Dermis blood vessel endothelial cell (primary cell): Measurements from ENCODE around the gene PLA2G12A. TPM values are rescaled to one million over a fixed set of nuclear protein-coding genes. Genes with fewer than 3 reads are reported as not detected.

Experiments
- DNase-seq: peaks from one replicate; pipeline ENCODE4 v3.0.0; 2010
- total RNA-seq: library from RNA; depleted of rRNA; stranded (reverse); fragments of >200 nt; gene quantifications from 2 replicates; pipeline ENCODE4 v1.2.3, GENCODE V29; 2014

PLA2G12A gene
- total RNA-seq, 1 donor from 2014 or later, result 49.2 TPM

DNA sequence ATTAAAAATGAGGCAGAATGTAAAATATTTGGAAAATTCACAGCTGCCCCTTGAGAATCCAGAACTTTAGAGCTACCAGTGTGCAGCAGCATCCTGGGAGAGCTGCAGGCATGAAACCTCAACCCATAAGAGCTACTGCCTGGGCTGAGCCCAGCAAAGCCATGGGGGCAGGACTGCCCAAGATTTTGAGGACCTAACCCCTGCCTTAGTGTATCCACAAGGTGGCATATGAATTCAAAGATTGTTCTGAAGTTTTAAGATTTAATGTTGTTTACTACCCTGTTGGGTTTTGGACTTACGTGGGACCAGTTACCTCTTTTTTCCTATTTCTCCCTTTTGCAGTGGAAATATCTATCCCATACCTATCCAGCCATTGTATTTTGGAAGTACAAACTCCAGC is 53.0 kb downstream of the PLA2G12A start:
- DNase-seq, result peak; percentile 4

DNA sequence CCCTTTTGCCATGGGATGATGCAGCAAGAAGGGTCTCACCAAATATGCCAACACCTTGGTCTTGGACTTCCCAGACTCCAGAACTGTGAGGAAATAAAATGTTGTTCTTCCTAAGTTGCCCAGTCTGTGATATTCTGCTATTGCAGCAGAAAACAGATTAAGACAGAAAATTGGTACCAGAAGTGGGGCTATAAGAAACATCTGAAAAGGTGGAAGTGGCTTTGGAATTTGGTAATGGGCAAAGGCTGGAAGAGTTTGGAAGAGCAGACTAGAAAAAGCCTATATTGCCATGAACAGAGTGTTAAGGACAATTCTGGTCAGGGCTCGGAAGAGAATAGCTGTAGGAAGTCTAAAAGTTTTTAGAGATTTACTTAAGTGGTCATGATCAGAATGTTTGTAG is 54.0 kb downstream of the PLA2G12A start:
- DNase-seq, result no peak

DNA sequence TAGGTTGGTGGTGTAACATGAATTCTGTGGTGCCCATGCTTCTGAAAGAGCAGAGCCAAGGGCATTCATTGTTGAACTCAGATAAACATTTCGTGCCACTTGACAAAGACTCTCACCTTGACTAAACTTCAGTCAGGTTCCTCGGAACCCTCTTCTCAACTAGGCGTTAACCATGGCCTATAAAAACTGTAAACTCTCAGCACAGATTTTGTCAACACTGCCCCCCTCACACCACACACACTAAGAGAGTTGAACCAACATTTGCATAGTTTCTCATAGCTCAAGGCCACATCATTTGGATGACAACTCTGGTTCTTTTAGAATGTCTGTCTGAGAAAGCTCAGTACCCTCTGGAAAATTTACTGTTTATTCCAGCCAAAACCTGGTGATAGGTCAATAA is 54.7 kb downstream of the PLA2G12A start:
- no peak for DNase-seq

DNA sequence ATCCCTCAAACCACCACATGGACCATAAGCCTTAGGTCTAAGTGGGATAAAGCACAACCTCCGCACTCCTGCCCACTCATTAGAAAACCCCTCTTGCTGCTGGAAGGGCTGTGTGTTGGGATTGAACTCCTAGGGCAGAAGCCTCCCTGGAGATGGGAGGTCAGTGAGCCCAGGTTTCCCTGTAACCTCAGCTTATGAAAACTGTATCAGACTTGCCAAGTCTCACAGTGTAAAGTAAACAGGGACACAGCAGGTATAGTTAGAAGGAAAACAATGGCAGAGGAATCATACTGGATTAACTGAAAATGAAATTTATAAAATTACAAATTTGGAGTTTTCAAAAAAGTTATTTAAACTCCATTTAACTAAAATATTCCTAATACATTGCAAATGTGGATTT is 56.6 kb downstream of the PLA2G12A start:
- no peak for DNase-seq

DNA sequence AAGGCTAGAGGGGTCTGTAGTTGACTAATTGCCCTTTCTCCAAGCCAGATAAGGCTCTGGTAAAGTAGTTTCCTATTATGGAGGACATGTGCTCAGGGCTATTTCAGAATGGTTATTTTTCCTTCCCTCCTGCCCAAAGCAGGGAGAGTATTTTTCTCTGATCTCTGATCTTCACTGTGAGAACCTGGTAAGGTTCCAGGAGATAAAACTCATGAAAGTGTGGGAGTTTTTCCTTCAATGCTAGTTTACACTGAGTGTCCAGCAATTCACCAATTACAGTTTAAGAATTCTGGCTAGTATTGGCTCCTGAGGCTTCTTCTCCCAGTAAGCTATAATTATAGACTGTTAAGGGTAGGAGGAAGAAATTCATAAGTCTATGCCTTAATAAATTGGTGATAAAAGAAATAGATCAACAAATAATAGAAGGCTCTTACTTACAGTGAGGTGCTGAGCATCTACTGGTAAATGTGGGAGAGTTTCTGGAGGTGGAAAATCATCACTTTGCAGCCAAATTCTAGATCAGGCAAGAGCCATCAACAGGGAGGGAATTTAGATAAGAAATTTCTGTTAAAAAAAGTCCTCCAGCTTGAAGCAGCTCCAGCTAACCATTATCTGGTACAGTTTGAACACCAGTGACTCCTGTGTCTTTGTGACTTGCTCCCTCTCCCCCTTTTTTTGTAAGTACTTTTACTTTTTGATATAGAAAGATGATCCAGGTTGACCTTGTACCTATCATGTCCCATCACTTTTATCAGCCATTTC is 57.5 kb downstream of the PLA2G12A start:
- DNase-seq, result no peak

DNA sequence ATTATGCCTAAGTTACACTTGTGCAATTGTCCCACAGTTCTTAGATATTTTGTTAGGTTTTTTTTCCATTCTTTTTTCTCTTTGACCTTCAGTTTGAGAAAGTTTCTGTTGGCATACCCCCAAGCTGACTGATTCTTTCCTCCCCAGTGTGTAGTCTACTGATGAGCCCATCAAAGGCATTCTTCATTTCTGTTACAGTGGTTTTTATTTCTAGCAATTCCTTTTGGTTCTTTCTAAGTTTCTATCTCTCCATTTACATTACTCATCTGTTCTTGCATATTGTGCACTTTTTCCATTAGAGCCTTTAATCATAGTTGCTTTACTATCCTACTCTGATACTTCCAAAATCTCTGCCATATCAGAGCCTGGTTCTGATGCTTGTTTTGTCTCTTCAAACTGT is 58.5 kb downstream of the PLA2G12A start:
- no peak for DNase-seq

DNA sequence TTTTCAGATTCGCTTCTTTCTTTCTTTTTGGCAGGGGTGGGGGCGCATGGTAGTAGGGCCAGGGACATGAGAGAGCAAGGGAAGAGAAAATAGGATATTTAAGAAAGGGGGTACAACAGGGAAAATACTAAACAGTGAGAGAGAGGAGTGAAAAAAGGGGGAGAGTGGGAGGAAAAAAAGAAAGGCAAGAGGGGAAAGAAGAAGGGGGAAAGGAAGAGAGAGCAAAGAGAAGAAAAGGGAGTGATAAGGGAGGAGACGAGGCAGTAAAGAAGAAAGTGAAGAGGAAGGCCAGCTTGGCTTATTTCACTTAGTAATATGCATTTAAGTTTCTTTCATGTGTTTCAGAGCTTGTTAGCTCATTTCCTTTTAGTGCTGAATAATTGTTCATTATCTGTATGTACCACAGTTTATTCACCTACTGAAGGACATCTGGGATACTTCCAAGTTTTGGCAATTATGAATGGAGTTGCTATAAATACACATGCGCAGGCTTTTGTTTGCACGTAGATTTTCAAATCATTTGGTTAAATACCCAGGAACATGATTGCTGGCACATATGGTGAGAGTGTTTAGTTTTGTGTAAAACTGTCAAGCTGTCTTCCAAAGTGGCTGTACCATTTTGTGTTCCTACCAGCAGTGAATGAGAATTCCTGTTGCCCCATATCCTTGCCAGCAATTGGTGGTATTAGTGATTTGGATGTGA is 63.9 kb downstream of the PLA2G12A start:
- peak; percentile 61 for DNase-seq

DNA sequence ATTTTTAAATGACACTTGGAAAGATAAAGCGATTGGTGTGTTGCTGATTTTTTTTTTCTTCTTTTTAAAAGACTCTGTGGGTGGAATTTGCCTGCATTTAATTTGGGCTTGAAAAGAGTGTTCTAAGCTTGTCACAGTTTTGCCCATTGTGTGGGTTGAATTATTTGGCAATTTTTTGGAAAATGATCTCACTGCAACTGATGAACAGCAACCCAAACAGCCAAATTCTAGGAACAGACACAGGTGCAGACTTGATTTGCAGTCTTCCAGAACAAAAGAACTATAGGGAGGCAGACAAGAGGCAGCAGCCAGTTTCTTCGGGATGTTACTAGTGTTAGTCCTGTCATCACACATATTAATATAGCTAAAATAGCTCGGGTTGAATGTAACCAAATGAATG is 67.1 kb downstream of the PLA2G12A start:
- DNase-seq, result no peak

DNA sequence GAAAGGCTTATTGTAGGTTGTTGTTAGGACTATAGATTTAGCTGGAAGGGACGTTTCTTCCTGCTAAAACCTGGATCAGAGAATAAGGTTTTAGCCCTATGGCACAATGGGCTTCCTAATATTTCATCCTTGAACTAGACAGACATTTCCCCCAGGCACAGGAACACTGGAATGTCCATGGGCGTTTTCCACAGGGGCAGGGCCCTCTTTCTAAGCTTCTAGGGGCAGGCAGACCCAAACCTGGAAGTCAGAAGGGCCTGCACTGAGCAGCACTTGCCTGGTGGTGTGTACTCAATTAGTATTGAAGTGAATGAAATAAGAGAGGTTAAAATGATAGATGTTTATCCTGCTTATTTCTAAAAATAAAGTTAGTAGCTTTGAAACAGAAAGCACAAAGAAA is 67.8 kb downstream of the PLA2G12A start:
- no peak for DNase-seq

Other genes starting within 250 kb of the PLA2G12A start
- 69.4 and 163 TPM in 2 replicates for gene MCUB, start 169.8 kb downstream of the PLA2G12A start, total RNA-seq
- gene CASP6, start 26.6 kb downstream of the PLA2G12A start, total RNA-seq, result 71.5 and 71.8 TPM in 2 replicates
- gene CFI, start 71.9 kb upstream of the PLA2G12A start, total RNA-seq, result 94.8 and 132 TPM in 2 replicates
- gene GAR1, start 85.7 kb upstream of the PLA2G12A start, total RNA-seq, result 3.1 and 3.4 TPM in 2 replicates
- gene RRH, start 97.9 kb upstream of the PLA2G12A start, total RNA-seq, result not detected in 2 replicates
- 0.05 and 0.17 TPM in 2 replicates for gene LRIT3, start 118.0 kb upstream of the PLA2G12A start, total RNA-seq
- under 0.01 and 1.0 TPM in 2 replicates for gene EGF, start 182.8 kb upstream of the PLA2G12A start, total RNA-seq